RPMI8226 (cell line): ENCODE results near the gene WNT3A.
"Not testable (repeated sequence)": the region's sequence is repeated elsewhere in the genome, so short reads cannot be mapped to it uniquely, and the experiment has no call there.

Experiments
- DNase-seq: peaks from one replicate; pipeline ENCODE4 v3.0.0-alpha.2; 2015

The WNT3A gene

GRCh38 chr1:228006786-228007048 lies at the start of gene WNT3A:
WNT3A (plus strand) TSS chr1:228006998; CDS start chr1:228007129, 131 bp downstream.
- DNase-seq = no peak

DNA sequence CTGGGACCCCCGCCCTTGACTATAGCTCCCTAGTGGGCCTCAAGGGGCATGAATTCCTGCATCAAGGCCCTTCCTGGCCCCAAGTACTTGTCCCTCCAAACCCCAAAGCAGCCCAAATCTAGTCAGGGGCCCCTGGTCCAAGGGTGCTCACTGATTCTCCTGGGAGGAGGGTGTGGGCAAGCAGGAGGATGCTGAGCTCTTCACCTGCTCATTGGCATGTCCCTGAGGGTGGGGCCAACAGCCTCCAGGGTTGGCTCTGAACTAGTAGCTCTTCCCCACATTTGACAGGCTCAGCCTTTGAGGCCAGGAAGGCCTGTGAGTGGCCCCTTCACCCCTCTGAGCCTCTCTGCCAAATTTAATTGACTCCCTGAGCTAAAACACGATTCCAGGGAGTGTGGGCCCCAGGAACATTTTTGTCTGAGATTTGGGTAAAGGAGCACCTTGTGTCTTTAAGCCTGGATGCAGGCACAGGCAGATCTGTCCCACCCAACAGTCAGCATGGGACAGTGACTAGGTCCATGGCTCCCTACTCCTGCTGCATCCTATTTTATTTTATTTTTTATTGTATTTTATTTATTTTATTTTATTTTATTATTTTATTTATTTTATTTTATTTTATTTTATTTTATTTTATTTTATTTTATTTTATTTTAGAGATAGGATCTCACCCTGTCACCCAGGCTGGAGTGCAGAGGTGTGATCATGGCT lies 48.0 kb upstream of the WNT3A start:
- DNase-seq = peak; percentile 1

- DNase-seq = peak; percentile 2
Measured at GRCh38 chr1:227959325-227959860, 47.4 kb upstream of the WNT3A start.

DNA sequence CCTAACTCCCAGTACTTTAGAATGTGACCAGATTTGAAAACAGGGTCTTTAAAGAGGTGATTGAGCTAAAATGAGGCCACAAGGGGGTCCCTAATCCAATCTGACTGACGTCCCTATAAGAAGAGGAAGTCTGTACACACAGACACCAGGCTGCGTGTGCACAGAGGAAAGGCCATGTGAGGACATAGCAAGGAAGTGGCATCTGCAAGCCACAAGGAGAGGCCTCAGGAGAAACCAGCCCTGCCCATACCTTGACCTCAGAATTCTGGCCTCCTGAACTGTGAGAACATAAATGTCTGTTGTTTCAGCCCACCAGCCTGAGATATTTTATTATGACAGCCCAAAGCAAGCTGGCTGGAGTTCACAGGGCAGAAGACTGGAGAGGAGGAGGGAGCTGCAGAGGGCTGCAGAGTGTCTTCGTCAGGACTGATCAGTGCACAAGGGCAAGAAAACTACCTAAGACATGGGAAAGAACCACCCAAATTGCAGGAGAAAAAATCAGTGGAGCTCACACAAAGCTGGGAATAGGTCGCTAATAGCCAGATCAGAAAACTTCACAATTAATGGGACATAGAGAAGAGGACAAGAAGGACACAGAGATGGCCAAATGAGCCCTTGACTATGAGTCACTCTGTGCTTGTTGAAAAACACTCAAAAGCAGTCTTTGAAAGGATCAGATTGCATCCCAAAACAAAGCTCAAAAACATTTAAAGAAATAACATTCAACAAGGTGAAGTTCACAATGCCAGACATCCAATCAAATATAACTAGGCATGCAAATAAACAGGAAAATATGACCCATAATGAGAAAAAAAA lies 44.9 kb upstream of the WNT3A start:
- peak; percentile 45 for DNase-seq

DNA sequence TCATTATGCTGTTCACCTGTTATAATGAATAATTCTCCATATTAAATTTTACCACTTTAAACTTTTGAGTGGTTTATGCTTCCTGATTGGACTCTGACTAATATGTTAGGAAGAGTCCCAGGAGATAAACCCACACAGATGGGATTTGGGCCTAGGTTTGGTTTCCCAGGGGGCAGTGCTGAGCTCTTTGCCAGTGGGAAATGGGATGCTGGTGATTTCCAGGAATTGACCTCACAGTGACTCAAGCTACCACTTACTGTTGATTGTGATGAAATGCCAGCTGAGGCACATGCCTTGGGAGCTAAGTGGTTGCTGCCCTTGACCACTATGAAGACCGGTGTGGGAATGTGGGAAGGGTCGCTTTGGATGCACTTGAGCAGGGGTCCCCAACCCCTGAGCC lies 40.1 kb upstream of the WNT3A start:
- not testable (repeated sequence) for DNase-seq

DNA sequence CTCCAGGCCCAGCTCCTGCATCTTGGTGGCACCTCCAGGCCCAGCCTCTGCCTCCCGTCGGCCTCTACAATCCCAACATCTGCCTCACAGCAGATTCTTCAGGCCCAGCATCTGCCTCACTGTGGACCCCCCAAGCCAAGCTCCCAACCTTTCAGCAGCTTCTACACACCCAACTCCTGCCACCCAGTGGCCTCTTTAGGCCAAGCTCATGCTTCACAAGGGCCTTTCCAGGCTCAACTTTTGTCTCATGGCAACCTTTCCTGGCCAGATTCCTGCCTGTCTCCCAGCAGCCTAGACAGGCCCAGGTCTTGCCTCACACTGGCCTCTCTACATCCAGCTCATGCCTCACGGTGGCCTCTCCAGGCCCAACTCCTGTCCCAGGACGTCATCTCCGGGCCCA lies 39.0 kb upstream of the WNT3A start:
- DNase-seq = not testable (repeated sequence)

DNA sequence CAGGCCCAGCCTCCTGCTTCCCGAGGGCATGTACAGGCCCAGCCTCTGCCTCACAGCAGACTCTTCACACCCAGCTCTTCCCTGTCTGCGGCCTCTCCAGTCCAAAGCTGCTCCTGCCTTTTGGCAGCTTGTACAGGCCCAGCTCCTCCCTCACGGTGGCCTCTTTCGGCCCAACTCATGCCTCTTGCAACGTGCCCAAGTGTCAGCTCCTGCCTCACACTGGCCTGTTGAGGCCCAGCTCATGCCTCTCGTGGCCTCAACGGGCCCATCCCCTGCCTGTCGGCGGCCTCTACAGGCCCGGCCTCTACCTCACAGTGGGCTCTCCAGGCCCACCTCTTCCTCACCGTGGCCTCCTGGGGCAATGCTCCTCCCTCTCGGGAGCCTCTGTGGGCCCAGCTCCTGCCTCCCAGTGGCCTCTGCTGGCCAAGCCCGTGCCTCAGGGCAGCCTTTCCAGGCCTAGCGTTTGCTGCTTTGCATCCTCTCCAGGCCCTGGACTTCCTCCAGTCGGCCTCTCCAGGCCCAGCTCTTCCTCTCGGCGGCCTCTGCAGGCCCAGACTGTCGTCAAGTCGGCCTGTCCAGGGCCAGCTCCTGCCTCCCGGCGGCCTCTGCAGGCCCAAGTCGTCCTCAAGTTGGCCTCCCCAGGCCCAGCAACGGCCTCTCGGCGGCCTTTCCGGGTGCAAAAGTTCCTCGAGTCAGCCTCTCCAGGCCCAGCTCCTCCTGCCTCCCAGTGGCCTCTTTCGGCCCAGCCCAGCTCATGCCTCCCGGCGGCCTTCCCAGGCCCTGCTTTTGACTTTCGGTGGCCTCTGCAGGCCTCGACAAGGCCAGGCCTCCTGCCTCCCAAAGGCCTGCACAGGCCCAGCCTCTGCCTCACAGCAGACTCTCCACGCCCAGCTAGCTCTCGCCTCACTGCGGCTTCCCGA lies 36.5 kb upstream of the WNT3A start:
- DNase-seq = not testable (repeated sequence)

DNA sequence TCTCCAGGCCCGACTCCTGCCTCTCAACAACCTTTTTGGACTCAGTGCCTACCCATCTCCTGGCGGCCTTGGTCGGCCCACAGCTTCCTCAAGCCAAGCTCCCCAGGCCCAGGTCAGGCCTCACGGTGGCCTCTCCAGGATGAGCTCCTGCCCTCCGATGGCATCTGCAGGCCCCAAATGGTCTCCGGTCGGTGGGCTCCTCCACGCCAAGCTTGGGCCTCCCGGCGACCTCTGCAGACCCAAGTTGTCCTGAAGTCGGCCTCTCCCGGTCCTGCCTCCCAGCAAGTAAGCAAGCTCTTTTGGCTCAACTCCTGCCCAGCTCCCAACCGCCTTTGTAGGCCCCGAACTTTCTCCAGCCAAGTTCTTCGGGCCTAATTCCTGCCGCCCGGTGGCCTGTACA lies 35.6 kb upstream of the WNT3A start:
- not testable (repeated sequence) for DNase-seq

DNA sequence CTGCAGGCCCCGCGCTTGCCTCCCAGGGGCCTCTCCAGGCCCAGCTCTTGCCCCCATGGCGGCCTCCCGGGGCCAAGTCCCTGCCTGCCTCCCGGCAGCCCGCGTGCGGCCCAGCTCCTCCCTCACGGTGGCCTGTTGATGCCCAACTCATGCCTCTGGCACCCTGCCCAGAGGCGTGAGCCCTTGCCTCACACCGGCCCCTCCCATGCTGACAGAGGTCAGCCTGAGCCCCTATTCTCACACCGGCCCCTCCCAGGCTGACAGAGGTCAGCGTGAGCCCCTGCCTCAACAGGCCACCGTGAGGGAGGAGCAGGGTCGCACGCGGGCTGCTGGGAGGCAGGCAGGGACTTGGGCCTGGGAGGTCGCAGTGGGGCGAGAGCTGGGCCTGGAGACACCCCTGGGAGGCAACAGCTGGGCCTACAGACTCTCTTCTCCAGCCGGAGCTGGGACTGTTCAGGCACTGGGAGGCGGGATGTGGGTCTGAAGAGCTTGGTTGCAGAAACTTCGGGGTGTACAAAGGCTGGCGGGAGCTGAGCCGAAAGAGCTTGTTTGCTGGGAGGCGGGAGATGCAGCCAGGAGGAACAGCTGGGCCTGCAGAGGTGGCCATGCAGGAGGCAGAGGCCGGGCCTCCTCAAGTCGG lies 35.0 kb upstream of the WNT3A start:
- DNase-seq = not testable (repeated sequence)

DNA sequence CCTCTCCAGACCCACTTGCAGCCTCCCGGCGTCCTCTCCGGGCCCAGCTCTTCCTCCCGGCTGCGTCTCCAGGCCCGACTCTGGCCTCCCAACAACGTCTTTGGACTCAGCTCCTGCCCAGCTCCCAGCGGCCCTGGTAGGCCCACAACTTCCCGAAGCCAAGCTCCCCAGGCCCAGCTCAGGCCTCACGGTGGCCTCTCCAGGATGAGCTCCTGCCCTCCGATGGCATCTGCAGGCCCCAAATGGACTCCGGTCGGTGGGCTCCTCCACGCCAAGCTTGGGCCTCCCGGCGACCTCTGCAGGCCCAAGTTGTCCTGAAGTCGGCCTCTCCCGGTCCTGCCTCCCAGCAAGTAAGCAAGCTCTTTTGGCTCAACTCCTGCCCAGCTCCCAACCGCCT lies 34.5 kb upstream of the WNT3A start:
- DNase-seq = not testable (repeated sequence)

DNA sequence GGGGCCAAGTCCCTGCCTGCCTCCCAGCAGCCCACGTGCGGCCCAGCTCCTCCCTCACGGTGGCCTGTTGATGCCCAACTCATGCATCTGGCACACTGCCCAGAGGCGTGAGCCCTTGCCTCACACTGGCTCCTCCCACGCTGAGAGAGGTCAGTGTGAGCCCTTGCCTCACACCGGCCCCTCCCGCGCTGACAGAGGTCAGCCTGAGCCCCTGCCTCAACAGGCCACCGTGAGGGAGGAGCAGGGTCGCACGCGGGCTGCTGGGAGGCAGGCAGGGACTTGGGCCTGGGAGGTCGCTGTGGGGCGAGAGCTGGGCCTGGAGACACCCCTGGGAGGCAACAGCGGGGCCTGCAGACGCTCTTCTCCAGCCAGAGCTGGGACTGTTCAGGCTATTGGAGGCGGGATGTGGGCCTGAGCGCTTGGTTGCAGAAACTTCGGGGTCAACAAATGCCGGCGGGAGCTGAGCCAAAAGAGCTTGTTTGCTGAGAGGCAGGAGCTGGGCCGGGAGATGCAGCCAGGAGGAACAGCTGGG lies 33.9 kb upstream of the WNT3A start:
- not testable (repeated sequence) for DNase-seq

- DNase-seq = not testable (repeated sequence)
Measured at GRCh38 chr1:227973724-227974288, 33.0 kb upstream of the WNT3A start.

DNA sequence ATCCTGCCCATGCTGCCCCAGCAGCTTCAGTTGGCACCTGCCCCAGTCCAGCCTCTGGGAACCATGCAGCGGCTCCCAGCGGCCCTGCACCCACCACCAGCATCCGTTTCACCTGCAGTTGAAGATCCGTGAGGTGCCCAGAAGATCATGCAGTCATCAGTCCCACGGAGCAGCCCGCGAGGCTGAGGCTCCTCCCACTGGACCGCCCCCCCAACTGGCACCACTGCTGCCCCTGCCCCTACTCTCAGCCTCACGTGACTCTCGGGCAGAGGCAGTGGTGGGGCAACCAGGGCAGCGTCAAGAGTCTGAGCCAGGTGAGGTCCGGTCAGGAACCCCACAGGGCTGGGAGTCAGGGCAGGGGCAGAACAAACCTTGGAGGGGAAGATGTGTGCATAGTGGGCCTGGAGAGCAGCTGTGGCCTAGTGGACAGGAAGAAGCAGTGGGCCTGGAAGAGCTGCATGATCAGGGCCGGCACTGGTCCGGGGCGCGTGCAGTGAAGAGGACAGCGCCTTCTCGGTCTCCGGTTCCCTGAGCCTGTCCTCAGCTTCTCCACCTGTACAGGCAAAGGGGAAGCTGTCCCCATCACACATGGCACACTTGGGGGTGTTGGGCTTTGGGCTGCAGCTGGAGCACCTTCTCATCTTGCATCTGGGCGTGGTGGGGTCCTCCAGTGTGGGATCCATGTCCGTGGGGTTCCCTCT lies 31.1 kb upstream of the WNT3A start:
- DNase-seq = not testable (repeated sequence)

DNA sequence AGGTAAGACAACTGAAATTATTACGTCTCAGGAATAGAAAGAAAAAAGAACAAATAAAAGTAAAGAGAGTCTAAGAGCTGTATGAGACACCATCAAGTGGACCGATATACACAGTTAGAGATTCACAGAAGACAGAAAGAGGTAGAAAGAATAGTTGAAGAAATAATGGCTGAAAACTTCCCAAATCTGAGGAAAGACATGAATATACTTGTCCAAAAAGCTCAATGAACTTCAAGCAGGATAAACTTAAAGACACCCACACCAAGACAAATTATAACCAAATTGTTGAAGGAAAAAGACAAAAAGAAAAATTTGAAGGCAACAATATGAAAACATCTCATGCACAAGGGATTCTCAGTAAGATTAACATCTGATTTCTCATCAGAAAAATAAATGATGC lies 19.6 kb upstream of the WNT3A start:
- DNase-seq = no peak

GRCh38 chr1:227994632-227995300 lies 12.0 kb upstream of the WNT3A start:
- DNase-seq = no peak

- DNase-seq = no peak
Measured at GRCh38 chr1:227996187-227996950, 10.4 kb upstream of the WNT3A start.

- no peak for DNase-seq
Measured at GRCh38 chr1:227998374-227999055, 8.3 kb upstream of the WNT3A start.

- DNase-seq = peak; percentile 92
Measured at GRCh38 chr1:227999056-227999930, 7.5 kb upstream of the WNT3A start.
